Calu3 (cell line): ENCODE measurements around the gene NMNAT1. TPM values are rescaled to one million over a fixed set of nuclear protein-coding genes. Genes with fewer than 3 reads are reported as not detected.
"Not testable (repeated sequence)": the region's sequence is repeated elsewhere in the genome, so short reads cannot be mapped to it uniquely, and the experiment has no call there.

Experiments
- BruUV-seq: library from RNA; stranded (reverse); fragments of 400-500 nt; replicated peaks from 2 replicates; lab custom pipeline; 2021; lab: Mats Ljungman, UMichigan
- CTCF ChIA-PET: fragments of 300-600 bp; sonication (Branson Sonifier 250); formaldehyde crosslinking; loops from one replicate; lab custom pipeline; 2022; ENCODE audit warnings: antibody characterized with exemption; lab: Charles Lee
- DNase-seq: peaks from one replicate; pipeline ENCODE4 v3.0.0; 2022
- H3K27ac Mint-ChIP-seq: one replicate; pipeline ENCODE4 v1.8.0; 2022; ENCODE audit warnings: mixed read lengths; ENCODE audit not compliant: unreplicated experiment
- H3K27me3 Mint-ChIP-seq: one replicate; pipeline ENCODE4 v1.8.0; 2022; ENCODE audit warnings: mixed read lengths; ENCODE audit not compliant: unreplicated experiment
- H3K36me3 Mint-ChIP-seq: one replicate; pipeline ENCODE4 v1.8.0; 2022; ENCODE audit warnings: mild to moderate bottlenecking, moderate library complexity, mixed read lengths; ENCODE audit not compliant: insufficient read depth, unreplicated experiment
- H3K4me1 Mint-ChIP-seq: one replicate; pipeline ENCODE4 v1.8.0; 2022; ENCODE audit warnings: mild to moderate bottlenecking, low read depth, mixed read lengths; ENCODE audit not compliant: unreplicated experiment
- H3K4me3 Mint-ChIP-seq: one replicate; pipeline ENCODE4 v1.8.0; 2022; ENCODE audit warnings: mild to moderate bottlenecking, low read depth, moderate library complexity, mixed read lengths; ENCODE audit not compliant: unreplicated experiment
- H3K9me3 Mint-ChIP-seq: one replicate; pipeline ENCODE4 v1.8.0; 2022; ENCODE audit warnings: low read depth, mixed read lengths; ENCODE audit not compliant: unreplicated experiment
- intact Hi-C: fragments of 100-400 bp; cut with micrococcal nuclease; formaldehyde crosslinking; loops from one replicate; pipeline ENCODE4 v1.10.0; 2022; ENCODE audit not compliant: unreplicated experiment
- total RNA-seq: library from RNA; stranded (reverse); gene quantifications from 2 replicates; pipeline ENCODE4 v1.2.3, GENCODE V29; 2022
- TF ChIP-seq, protein P1 (sequence below): fragments of 200-600 bp; IDR thresholded peaks from one replicate; pipeline ENCODE4 v1.8.0; 2022; ENCODE audit warnings: antibody characterized with exemption; ENCODE audit not compliant: unreplicated experiment

NMNAT1 gene
- total RNA-seq, 1 experiment from 2014 or later, result 5.7 TPM

DNA sequence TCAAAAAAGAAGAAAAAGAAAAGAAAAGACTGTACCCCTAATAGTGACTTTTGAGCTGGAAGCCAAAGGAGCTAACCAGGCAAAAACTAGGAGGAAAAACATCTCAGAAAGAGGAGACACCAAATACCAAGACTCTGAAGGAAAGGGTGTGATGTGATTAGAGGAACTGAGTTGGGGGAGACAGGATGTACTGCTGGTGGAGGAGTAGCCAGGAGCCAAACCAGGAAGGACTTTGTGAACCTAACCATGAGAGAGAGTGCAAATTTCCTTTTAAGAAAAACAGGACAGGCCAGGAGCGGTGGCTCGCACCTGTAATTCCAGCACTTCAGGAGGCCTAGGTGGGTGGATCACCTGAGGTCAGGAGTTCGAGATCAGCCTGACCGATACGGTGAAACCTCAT, 49.6 kb downstream of the NMNAT1 start:
- no peak for DNase-seq
- H3K9me3 Mint-ChIP-seq, result no peaks in the 10 kb centered on the region
- TF ChIP-seq, protein P1, sequence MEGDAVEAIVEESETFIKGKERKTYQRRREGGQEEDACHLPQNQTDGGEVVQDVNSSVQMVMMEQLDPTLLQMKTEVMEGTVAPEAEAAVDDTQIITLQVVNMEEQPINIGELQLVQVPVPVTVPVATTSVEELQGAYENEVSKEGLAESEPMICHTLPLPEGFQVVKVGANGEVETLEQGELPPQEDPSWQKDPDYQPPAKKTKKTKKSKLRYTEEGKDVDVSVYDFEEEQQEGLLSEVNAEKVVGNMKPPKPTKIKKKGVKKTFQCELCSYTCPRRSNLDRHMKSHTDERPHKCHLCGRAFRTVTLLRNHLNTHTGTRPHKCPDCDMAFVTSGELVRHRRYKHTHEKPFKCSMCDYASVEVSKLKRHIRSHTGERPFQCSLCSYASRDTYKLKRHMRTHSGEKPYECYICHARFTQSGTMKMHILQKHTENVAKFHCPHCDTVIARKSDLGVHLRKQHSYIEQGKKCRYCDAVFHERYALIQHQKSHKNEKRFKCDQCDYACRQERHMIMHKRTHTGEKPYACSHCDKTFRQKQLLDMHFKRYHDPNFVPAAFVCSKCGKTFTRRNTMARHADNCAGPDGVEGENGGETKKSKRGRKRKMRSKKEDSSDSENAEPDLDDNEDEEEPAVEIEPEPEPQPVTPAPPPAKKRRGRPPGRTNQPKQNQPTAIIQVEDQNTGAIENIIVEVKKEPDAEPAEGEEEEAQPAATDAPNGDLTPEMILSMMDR, result no peak
- no peaks in the 10 kb centered on the region for H3K4me1 Mint-ChIP-seq
- intact Hi-C loops, result no loop called here
- CTCF ChIA-PET, result interaction anchor here (0.6 kb wide), 1 partner anchor 9 kb away, joined by 3 read pairs; no protein-coding TSS in a partner anchor
- H3K27ac Mint-ChIP-seq, result no peak overlapping the region
- no TSS peak for BruUV-seq
- H3K27me3 Mint-ChIP-seq, result peaks cover 36% of the 10 kb centered on the region
- no peak overlapping the region for H3K4me3 Mint-ChIP-seq
- peaks cover 10% of the 10 kb centered on the region for H3K36me3 Mint-ChIP-seq

DNA sequence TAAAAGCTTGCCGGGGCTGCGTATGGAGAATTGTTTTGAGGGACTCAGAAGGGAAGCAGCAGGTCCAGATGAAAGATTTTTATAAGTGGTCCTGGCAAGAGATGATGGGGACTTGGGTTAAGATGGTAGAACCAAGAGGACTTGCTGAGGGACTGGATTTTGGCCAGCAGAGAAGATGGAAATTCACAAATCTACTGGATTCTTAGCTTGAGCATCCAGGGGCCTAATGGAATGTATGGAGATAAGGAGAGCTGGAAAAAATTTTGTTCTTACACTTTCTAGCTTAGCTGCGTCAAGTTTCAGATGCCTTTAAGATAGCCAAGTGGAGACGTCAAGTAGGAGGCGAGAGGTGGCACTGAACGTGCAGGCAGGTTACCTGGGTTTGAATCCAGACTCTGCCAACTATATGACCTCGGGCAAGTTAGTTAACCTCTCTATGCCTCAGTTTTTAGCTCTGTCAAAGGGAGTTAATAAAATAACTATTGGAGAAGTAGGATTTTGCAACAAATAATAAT, 50.3 kb downstream of the NMNAT1 start:
- Mint-ChIP-seq H3K4me3 (no peak overlapping the region), H3K36me3 (peaks cover 10% of the 10 kb centered on the region), H3K9me3 (no peaks in the 10 kb centered on the region), H3K27me3 (peaks cover 43% of the 10 kb centered on the region), H3K27ac (no peak overlapping the region), H3K4me1 (no peaks in the 10 kb centered on the region)
- BruUV-seq, result no TSS peak
- CTCF ChIA-PET, result interaction anchor here (0.6 kb wide), 1 partner anchor 1179 kb away, joined by 5 read pairs; no protein-coding TSS in a partner anchor
- TF ChIP-seq, protein P1, result no peak
- no peak for DNase-seq
- intact Hi-C loops, result no loop called here

- peak; percentile 3 for DNase-seq
- intact Hi-C loops, result no loop called here
- Mint-ChIP-seq H3K4me3 (peak within 1 kb of the TSS; percentile 66), H3K27me3 (peaks cover 44% of the 10 kb centered on the region), H3K9me3 (no peaks in the 10 kb centered on the region), H3K27ac (no peak within 1 kb of the TSS), H3K4me1 (no peaks in the 10 kb centered on the region), H3K36me3 (peaks cover 10% of the 10 kb centered on the region)
- CTCF ChIA-PET, result no interaction called here
- TF ChIP-seq, protein P1, result no peak
- no TSS peak for BruUV-seq
Measured at GRCh38 chr1:9996624-9997582, 53.6 kb downstream of the NMNAT1 start, which contains the start of gene RBP7. Gene RBP7, plus strand, starts transcription at chr1:9997228. Its CDS starts 31 bp downstream, at chr1:9997259.

DNA sequence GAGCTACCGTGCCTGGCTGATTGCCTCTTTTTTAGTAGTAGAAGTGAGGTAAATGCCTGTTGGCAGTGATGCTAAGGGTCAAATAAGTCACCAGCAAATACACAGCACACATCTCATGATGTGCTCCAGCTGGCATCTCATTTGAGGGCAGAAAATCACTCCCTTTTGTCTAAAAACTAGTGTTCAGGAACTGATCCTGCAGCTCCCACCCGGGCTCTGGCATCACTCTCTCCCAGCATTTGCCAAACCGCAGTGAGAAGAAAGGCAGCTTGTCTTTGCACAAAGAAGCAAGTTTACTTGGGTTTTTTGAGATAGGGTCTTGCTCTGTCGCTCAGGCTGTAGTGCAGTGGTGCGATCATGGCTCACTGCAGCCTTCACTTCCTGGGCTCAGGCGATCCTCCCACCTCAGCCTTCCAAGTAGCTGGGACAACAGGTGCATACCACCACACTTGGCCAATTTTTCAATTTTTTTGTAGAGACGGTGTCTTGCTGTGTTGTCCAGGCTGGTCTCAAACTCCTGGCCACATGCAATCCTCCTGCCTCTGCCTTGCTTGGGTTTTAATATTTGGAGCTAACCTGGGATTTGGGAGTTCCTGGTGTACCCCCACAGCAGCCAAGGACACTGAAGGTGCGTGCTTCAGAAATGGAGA, 57.9 kb downstream of the NMNAT1 start:
- Mint-ChIP-seq H3K27ac (no peak overlapping the region), H3K36me3 (peaks cover 10% of the 10 kb centered on the region), H3K4me1 (no peaks in the 10 kb centered on the region), H3K4me3 (no peak overlapping the region), H3K9me3 (no peaks in the 10 kb centered on the region), H3K27me3 (peaks cover 25% of the 10 kb centered on the region)
- BruUV-seq, result no TSS peak
- DNase-seq, result no peak
- CTCF ChIA-PET, result no interaction called here
- intact Hi-C loops, result no loop called here
- TF ChIP-seq, protein P1, result no peak

DNA sequence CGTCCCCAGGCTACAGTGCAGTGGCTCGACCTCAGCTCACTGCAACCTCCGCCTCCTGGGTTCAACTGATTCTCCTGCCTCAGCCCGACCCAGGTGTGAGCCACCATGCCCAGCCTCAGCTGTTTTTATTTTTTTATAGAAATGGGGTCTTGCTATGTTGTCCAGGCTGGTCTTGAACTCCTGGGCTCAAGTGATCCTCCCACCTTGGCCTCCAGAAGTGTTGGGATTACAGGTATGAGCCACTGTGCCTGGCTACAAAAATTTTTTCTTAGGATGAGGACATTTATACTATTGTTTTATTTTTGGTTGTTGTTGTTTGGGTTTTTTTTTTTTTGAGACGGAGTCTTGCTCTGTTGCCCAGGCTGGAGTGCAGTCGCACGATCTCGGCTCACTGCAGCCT, 62.0 kb downstream of the NMNAT1 start:
- H3K4me3 Mint-ChIP-seq, H3K9me3 Mint-ChIP-seq, intact Hi-C loops, CTCF ChIA-PET, H3K27ac Mint-ChIP-seq, BruUV-seq, H3K36me3 Mint-ChIP-seq, DNase-seq, H3K4me1 Mint-ChIP-seq, H3K27me3 Mint-ChIP-seq: not testable (repeated sequence)
